Measurements from ENCODE around the gene ARHGAP22.

GRCh38 chr10:48507494-48507893, 97.4 kb downstream of the ARHGAP22 start:
- TF ChIP-seq CTCF (IDR thresholded peaks at IDR 0.05): no peak
- TF ChIP-seq POLR2A (IDR thresholded peaks at IDR 0.05): no peak
